NCI-H2227 (cell line): Measurements from ENCODE around the gene OAS2.
A peak's percentile ranks its signal among the peaks of the same experiment; 100 is the strongest.
"Not testable (repeated sequence)": the region's sequence is repeated elsewhere in the genome, so short reads cannot be mapped to it uniquely, and the experiment has no call there.

Experiments
- DNase-seq: peaks from one replicate; lab custom pipeline; 2025; ENCODE audit not compliant: unreplicated experiment; lab: John Stamatoyannopoulos, UW

OAS2 gene

GRCh38 chr12:112985642-112986290 is 7.4 kb downstream of the OAS2 start:
- DNase-seq, result no peak

DNA sequence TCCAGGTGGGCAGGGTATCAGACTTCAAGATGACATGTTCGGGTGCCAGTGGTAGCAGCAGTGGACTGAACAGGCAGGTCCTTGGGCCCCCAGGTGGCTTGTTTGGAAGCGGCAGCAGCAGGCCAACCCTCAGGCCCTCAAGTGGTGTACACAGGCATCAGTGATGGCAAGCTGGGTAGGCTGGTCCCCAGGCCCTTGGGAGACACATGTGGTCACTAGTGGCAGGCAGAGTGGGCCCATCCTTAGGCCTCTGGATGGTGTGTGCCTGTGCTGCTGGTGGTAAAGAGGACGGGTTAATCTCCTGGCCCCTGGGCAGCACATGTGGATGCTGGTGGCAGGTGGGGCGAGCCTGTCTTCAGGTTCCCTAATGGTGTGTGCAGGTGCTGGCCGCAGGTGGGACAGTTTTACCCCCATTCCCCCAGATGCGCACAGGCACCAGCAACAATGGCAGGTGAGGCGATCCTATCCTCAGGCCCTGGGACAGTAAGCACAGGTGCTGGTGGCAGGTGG is 8.0 kb downstream of the OAS2 start:
- no peak for DNase-seq

DNA sequence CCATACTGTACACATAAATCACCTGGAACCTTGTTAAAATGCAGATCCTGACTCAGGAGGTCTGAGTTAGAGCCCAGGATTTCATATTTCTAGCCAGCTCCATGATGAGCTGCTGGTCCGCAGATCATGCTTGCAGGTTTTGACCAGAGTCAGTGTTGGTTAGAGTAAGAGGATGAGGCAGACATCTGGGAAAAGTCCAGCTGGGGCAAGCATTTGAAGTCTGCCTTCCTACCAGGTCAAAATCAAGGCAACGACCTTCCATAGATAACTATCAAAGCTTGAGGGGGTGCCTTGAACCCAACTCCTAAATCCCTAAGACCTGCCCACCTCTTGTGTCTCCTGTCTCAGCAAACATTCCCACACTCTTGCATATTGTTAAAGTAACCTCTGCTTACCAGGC is 9.2 kb downstream of the OAS2 start:
- no peak for DNase-seq

DNA sequence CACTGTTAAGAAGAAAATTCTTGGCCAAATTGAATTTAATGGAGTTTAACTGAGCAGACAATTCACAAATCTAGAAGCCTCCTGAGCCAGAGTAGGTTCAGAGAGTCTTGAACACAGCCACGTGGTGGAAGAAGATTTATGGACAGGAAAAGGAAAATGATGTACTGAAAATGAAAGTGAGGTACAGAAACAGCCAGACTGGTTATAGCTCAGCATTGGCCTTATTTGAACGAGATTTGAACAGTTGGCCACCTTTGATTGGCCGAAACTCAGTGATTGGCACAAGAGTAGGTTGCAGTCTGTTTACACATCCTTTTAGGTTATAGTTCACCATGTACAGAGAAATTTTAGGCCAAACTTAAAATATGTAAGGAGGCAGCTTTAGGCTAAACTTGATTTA is 9.9 kb downstream of the OAS2 start:
- no peak for DNase-seq

DNA sequence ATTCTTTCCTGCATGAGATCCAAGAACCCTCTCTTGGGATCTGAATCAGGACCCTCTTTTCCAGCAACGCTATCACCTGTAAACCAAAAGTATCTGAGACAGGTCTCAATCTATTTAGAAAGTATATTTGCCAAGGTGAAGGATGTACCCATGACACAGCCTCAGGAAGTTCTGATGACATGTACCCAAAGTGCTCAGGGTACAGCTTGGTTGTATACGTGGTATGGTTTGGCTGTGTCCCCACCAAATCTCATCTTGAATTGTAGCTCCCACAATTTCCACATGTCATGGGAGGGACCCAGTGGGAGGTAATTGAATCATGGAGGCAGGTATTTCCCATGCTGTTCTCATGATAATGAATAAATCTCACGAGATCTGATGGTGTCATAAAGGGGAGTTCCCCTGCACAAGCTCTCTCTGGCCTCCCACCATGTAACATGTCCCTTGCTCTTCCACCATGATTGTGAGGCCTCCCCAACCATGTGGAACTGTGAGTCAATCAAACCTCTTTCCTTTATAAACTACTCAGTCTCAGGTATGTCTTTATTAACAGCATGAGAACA is 10.6 kb downstream of the OAS2 start:
- not testable (repeated sequence) for DNase-seq

- DNase-seq, result no peak
These were observed 11.5 kb downstream of the OAS2 start for GRCh38 chr12:112989806-112990205.

- peak; percentile 75 for DNase-seq
These were observed 14.5 kb downstream of the OAS2 start for GRCh38 chr12:112992541-112993398.

GRCh38 chr12:112995008-112995407 is 16.7 kb downstream of the OAS2 start:
- no peak for DNase-seq

DNA sequence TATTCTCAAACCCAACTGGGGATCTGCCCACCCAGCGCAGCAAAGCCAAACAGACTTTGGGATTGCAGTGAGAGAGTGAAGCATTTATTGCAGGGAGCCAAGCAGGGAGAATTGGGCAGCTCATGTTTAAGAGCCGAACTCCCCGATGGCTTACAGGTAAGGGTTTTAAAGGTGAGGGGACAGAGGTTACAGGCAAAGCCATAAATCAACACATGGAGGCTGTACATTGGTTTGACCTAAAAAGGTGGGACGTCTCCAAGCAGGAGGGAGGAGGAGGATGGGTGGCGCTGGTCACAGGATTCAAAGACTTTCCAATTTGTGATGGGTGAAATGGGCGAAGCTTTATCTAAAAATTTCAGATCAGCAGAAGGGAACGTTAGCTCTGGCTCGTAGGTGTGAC is 18.2 kb downstream of the OAS2 start:
- DNase-seq, result no peak

- DNase-seq, result no peak
These were observed 19.2 kb downstream of the OAS2 start for GRCh38 chr12:112997506-112997905.

DNA sequence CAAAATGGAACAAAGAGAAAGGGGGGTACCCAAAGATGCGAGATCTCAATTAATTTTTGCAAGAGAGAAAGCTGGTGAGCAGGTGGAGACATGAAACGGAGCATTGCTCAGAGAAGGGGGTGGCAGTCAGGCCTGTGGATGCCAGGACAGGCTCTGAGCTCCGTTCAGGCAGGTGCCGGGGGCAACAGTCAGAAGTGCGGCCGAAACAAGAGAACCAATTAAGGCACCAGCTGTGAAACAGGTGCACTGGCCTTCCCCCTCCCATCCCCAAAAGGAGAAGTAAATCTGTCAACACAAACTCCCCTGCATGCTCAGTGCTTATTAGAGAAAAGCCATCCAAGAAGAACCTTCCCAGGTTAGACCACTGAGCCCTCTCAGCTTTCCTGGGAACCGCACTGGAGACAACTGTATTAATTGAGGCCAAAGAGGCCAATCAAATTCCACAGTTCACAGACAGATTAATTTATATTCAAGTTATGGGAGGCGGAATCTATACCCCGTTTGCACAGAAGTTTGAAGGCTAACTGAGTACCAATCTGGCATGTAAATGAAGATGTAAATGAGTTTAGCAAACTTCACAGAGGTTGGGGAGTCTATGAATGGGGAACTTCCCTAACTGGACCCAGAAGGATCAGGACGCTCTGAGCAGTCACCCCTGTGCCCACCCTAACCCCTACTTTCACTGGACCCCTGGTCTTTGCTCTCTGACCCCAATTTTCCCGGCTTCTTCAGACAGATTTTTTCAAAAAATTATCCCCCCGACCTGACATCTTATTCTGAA is 20.9 kb downstream of the OAS2 start:
- no peak for DNase-seq

DNA sequence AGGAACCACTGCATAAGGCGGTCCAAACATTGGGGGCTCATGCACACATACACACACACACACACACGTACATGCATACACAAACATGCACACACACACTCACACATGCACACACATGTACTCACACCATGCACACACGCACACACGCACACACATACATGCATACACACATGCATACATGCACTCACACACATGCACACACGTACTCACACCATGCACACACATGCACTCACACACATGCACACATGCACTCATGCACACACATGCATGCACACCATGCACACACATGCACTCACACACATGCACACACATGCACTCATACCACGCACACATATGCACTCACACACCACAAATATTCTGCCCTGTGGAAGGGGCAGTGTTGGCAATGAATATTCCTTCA is 22.1 kb downstream of the OAS2 start:
- no peak for DNase-seq

- DNase-seq, result no peak
These were observed 23.8 kb downstream of the OAS2 start for GRCh38 chr12:113002155-113002554.

DNA sequence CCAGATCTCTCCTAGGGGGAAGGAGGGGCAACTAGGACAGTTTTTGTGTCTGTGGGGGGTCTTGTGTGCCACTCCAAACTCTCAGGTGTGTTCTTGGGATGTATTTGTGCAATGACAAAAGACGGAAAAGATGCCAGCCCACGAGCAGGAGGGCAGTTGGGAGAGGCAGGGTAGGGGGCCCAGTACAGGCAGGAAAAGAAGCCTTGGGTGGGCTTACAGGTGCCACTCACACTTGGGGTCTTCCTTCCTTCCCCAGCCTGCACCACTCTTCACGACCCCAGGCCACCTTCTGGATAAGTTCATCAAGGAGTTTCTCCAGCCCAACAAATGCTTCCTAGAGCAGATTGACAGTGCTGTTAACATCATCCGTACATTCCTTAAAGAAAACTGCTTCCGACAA is 24.4 kb downstream of the OAS2 start:
- DNase-seq, result no peak

DNA sequence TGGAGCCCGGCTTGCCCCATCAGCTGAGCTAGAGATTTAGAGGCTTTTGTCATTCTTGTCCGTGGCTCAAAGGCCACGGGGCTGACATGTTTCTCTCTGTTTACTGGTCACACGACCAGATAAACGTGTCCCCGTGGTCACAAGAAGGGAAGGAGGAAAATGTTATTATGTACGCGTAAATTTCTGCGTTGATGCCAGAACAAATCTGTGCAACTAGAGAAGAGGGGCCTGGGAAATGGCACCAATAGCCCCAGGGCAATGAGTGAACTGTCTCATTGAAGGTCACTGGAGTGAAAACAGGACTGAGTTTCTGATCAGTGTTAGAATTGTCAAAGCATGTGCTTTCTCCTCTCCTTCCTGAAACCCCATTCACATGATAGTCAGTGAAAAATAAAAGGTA is 25.3 kb downstream of the OAS2 start:
- DNase-seq, result no peak

DNA sequence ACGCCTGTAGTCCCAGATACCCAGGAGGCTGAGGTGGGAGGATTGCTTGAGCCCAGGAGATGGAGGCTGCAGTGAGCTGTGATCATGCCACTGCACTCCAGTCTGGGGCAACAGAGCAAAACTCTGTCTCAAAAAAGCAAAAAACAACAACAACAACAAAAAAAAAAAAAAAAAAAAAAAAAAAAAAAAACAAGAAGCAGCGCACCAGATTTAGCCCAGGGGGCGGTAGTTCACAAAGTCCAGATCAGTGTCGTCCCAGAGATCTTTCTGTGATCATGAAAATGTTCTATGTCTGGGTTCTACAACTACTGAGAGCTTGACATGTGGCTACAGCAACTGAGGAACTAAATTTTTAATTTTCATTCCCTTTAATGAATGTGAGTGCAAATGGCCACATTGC is 27.4 kb downstream of the OAS2 start:
- no peak for DNase-seq

DNA sequence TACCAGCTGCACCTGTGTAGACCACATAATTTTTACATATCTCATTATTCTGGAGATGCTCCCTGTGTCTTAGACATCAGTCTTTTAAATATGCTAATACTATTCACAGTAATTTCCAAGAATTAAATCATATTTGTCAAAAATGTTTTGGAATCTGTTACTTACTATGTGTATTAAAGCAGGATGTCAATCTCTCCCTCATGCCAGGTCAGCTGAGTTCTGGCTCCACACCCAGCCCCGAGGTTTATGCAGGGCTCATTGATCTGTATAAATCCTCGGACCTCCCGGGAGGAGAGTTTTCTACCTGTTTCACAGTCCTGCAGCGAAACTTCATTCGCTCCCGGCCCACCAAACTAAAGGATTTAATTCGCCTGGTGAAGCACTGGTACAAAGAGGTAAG is 27.9 kb downstream of the OAS2 start:
- DNase-seq, result no peak

DNA sequence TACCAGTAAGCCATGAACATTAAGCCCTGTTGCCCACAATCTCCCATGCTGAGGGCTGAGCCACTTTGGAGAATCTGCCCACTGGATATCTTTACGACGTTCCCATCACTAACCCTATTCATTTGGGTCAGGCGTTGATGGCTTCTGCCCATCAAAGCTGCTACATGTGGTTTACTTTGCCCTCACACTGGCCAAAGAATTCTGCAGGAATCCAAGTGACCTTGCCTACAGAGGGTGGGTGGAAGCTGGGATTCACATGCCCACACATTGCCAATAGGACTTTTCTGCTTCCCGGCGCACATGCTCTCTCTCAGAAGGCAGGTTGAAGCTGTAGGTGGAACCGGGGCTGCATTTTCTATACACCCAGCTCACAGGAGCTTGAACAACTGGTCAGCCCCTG is 28.3 kb downstream of the OAS2 start:
- DNase-seq, result no peak

- DNase-seq, result no peak
These were observed 28.8 kb downstream of the OAS2 start for GRCh38 chr12:113007166-113007565.

GRCh38 chr12:113010701-113011100 is 32.4 kb downstream of the OAS2 start:
- DNase-seq, result no peak

GRCh38 chr12:113014565-113014964 is 36.2 kb downstream of the OAS2 start:
- DNase-seq, result no peak
